Activated CD4-positive, alpha-beta memory T cell treated with anti-CD3 and anti-CD28 coated beads, Interleukin-2, amount 10 ng/mL, durations not matched to agents 7 days and 5 days (primary cell): ENCODE data around the gene IFNG. TPM values are rescaled to one million over a fixed set of nuclear protein-coding genes. Genes with fewer than 3 reads are reported as not detected.
"Not testable (repeated sequence)": the region's sequence is repeated elsewhere in the genome, so short reads cannot be mapped to it uniquely, and the experiment has no call there.

Source experiments
- CTCF ChIA-PET: fragments of 350-600 bp; sonication (Branson Sonifier 250); formaldehyde crosslinking; loops from one replicate; lab custom pipeline; 2021; ENCODE audit warnings: antibody characterized with exemption, inconsistent platforms; lab: Charles Lee
- POLR2A ChIA-PET: fragments of 350-600 bp; sonication (Branson Sonifier 250); formaldehyde crosslinking; loops from one replicate; lab custom pipeline; 2021; ENCODE audit warnings: antibody characterized with exemption; lab: Charles Lee
- DNase-seq: peaks from one replicate; pipeline ENCODE4 v3.0.0-alpha.2; 2020
- H3K27ac Mint-ChIP-seq: one replicate; pipeline ENCODE4 v1.8.0; 2021; ENCODE audit warnings: mild to moderate bottlenecking, mixed read lengths
- H3K27me3 Mint-ChIP-seq: one replicate; pipeline ENCODE4 v1.8.0; 2021; ENCODE audit warnings: mixed read lengths
- H3K36me3 Mint-ChIP-seq: one replicate; pipeline ENCODE4 v1.8.0; 2021; ENCODE audit warnings: low read depth, mixed read lengths
- H3K4me1 Mint-ChIP-seq: one replicate; pipeline ENCODE4 v1.8.0; 2021; ENCODE audit warnings: mixed read lengths
- H3K4me3 Mint-ChIP-seq: one replicate; pipeline ENCODE4 v1.8.0; 2021; ENCODE audit warnings: mild to moderate bottlenecking, mixed read lengths
- H3K9me3 Mint-ChIP-seq: one replicate; pipeline ENCODE4 v1.8.0; 2021; ENCODE audit warnings: mixed read lengths
- total RNA-seq, 2 experiments: library from RNA; stranded (reverse); gene quantifications; one replicate each; pipeline ENCODE4 v1.2.3, GENCODE V29; 2021

Gene IFNG
- total RNA-seq = 10 to 100 TPM; 22.0 to 25.0 TPM

- peak within 1 kb of the TSS; percentile 73 for H3K27ac Mint-ChIP-seq
- DNase-seq = peak; percentile 37
- ChIA-PET CTCF (interaction anchor here (0.6 to 5.1 kb wide), 10 partner anchors 11 to 890 kb away, joined by 3 to 163 read pairs (median 10); partner anchors contain the start of gene CAND1), POLR2A (interaction anchor here (0.8 to 4.9 kb wide), 5 partner anchors 21 to 123 kb away, joined by 3 to 89 read pairs (median 12); no protein-coding TSS in a partner anchor)
- no peaks in the 10 kb centered on the region for H3K9me3 Mint-ChIP-seq
- peaks cover 14% of the 10 kb centered on the region for H3K36me3 Mint-ChIP-seq
- peaks cover 64% of the 10 kb centered on the region for H3K4me1 Mint-ChIP-seq
- peaks cover 2% of the 10 kb centered on the region for H3K27me3 Mint-ChIP-seq
- peak within 1 kb of the TSS; percentile 75 for H3K4me3 Mint-ChIP-seq
Measured at GRCh38 chr12:68159681-68160304, at the start of gene IFNG. TSS of gene IFNG (minus strand) at chr12:68159740. CDS start at chr12:68159615, 125 bp downstream.

GRCh38 chr12:68209048-68209728 is 49.6 kb upstream of the IFNG start:
- peaks cover 41% of the 10 kb centered on the region for H3K27me3 Mint-ChIP-seq
- DNase-seq, POLR2A ChIA-PET, H3K36me3 Mint-ChIP-seq, H3K27ac Mint-ChIP-seq, H3K4me3 Mint-ChIP-seq, H3K9me3 Mint-ChIP-seq: not testable (repeated sequence)
- CTCF ChIA-PET = interaction anchor here (0.6 to 1.1 kb wide), 3 partner anchors 8 to 1564 kb away, joined by 3 read pairs; no protein-coding TSS in a partner anchor
- peaks cover 11% of the 10 kb centered on the region for H3K4me1 Mint-ChIP-seq

- H3K27me3 Mint-ChIP-seq = peaks cover 39% of the 10 kb centered on the region
- H3K4me1 Mint-ChIP-seq = peaks cover 26% of the 10 kb centered on the region
- H3K9me3 Mint-ChIP-seq = no peaks in the 10 kb centered on the region
- POLR2A ChIA-PET = no interaction called here
- H3K27ac Mint-ChIP-seq = no peak overlapping the region
- CTCF ChIA-PET = no interaction called here
- H3K36me3 Mint-ChIP-seq = no peaks in the 10 kb centered on the region
- no peak overlapping the region for H3K4me3 Mint-ChIP-seq
- no peak for DNase-seq
Measured at GRCh38 chr12:68207276-68207675, 47.7 kb upstream of the IFNG start.

GRCh38 chr12:68206446-68206845 is 46.9 kb upstream of the IFNG start:
- Mint-ChIP-seq H3K36me3 (no peaks in the 10 kb centered on the region), H3K27me3 (peaks cover 31% of the 10 kb centered on the region), H3K4me3 (no peak overlapping the region), H3K27ac (no peak overlapping the region), H3K9me3 (no peaks in the 10 kb centered on the region), H3K4me1 (peaks cover 25% of the 10 kb centered on the region)
- POLR2A ChIA-PET = no interaction called here
- DNase-seq = no peak
- CTCF ChIA-PET = no interaction called here

- H3K9me3 Mint-ChIP-seq = no peaks in the 10 kb centered on the region
- no peak overlapping the region for H3K27ac Mint-ChIP-seq
- ChIA-PET POLR2A (no interaction called here), CTCF (no interaction called here)
- no peak overlapping the region for H3K4me3 Mint-ChIP-seq
- no peaks in the 10 kb centered on the region for H3K36me3 Mint-ChIP-seq
- H3K4me1 Mint-ChIP-seq = peaks cover 46% of the 10 kb centered on the region
- H3K27me3 Mint-ChIP-seq = peaks cover 27% of the 10 kb centered on the region
- peak; percentile 21 for DNase-seq
Measured at GRCh38 chr12:68203460-68203875, 43.9 kb upstream of the IFNG start.

- Mint-ChIP-seq H3K36me3 (no peaks in the 10 kb centered on the region), H3K27ac (no peak overlapping the region), H3K9me3 (no peaks in the 10 kb centered on the region), H3K27me3 (peaks cover 13% of the 10 kb centered on the region), H3K4me3 (no peak overlapping the region), H3K4me1 (peaks cover 49% of the 10 kb centered on the region)
- DNase-seq = no peak
- POLR2A ChIA-PET = interaction anchor here (1.4 kb wide), 1 partner anchor 24 kb away, joined by 4 read pairs; no protein-coding TSS in a partner anchor
- CTCF ChIA-PET = interaction anchor here (1.2 to 1.9 kb wide), 2 partner anchors 42 to 87 kb away, joined by 3 to 8 read pairs; no protein-coding TSS in a partner anchor
Measured at GRCh38 chr12:68200854-68201253, 41.3 kb upstream of the IFNG start.

GRCh38 chr12:68199127-68199526 is 39.6 kb upstream of the IFNG start:
- no peaks in the 10 kb centered on the region for H3K36me3 Mint-ChIP-seq
- ChIA-PET CTCF (interaction anchor here (1.3 to 2.2 kb wide), 5 partner anchors 9 to 159 kb away, joined by 3 to 8 read pairs (median 5); no protein-coding TSS in a partner anchor), POLR2A (interaction anchor here (1.2 to 1.9 kb wide), 2 partner anchors 18 to 23 kb away, joined by 4 to 6 read pairs; no protein-coding TSS in a partner anchor)
- H3K27ac Mint-ChIP-seq = no peak overlapping the region
- no peaks in the 10 kb centered on the region for H3K9me3 Mint-ChIP-seq
- DNase-seq = no peak
- no peak overlapping the region for H3K4me3 Mint-ChIP-seq
- H3K4me1 Mint-ChIP-seq = peaks cover 49% of the 10 kb centered on the region
- H3K27me3 Mint-ChIP-seq = peaks cover 6% of the 10 kb centered on the region

- ChIA-PET CTCF (interaction anchor here (1.3 to 2.2 kb wide), 4 partner anchors 10 to 158 kb away, joined by 3 to 6 read pairs (median 4); no protein-coding TSS in a partner anchor), POLR2A (interaction anchor here (1.2 to 1.9 kb wide), 2 partner anchors 17 to 22 kb away, joined by 4 to 6 read pairs; no protein-coding TSS in a partner anchor)
- DNase-seq = no peak
- H3K4me1 Mint-ChIP-seq = peaks cover 47% of the 10 kb centered on the region
- H3K27ac Mint-ChIP-seq = peak overlapping the region; percentile 78
- H3K36me3 Mint-ChIP-seq = no peaks in the 10 kb centered on the region
- peak overlapping the region; percentile 71 for H3K4me3 Mint-ChIP-seq
- H3K9me3 Mint-ChIP-seq = no peaks in the 10 kb centered on the region
- H3K27me3 Mint-ChIP-seq = peaks cover 9% of the 10 kb centered on the region
Measured at GRCh38 chr12:68198507-68199086, 39.1 kb upstream of the IFNG start.

GRCh38 chr12:68190301-68190700 is 30.8 kb upstream of the IFNG start:
- Mint-ChIP-seq H3K27me3 (peaks cover 31% of the 10 kb centered on the region), H3K4me1 (peaks cover 24% of the 10 kb centered on the region), H3K27ac (peak overlapping the region; percentile 65), H3K4me3 (no peak overlapping the region), H3K36me3 (no peaks in the 10 kb centered on the region), H3K9me3 (peaks cover 3% of the 10 kb centered on the region)
- POLR2A ChIA-PET = interaction anchor here (1.0 to 1.5 kb wide), 6 partner anchors 9 to 185 kb away, joined by 3 to 6 read pairs (median 4); no protein-coding TSS in a partner anchor
- CTCF ChIA-PET = interaction anchor here (1.6 to 3.2 kb wide), 4 partner anchors 9 to 150 kb away, joined by 3 to 7 read pairs (median 5); no protein-coding TSS in a partner anchor
- DNase-seq = no peak

- no peak overlapping the region for H3K4me3 Mint-ChIP-seq
- H3K36me3 Mint-ChIP-seq = no peaks in the 10 kb centered on the region
- H3K4me1 Mint-ChIP-seq = peaks cover 24% of the 10 kb centered on the region
- H3K27ac Mint-ChIP-seq = peak overlapping the region; percentile 65
- peaks cover 3% of the 10 kb centered on the region for H3K9me3 Mint-ChIP-seq
- peaks cover 32% of the 10 kb centered on the region for H3K27me3 Mint-ChIP-seq
- CTCF ChIA-PET = interaction anchor here (1.0 to 2.2 kb wide), 4 partner anchors 10 to 149 kb away, joined by 4 to 6 read pairs (median 4); no protein-coding TSS in a partner anchor
- peak; percentile 47 for DNase-seq
- POLR2A ChIA-PET = interaction anchor here (1.0 to 1.5 kb wide), 5 partner anchors 9 to 100 kb away, joined by 3 to 6 read pairs (median 4); no protein-coding TSS in a partner anchor
Measured at GRCh38 chr12:68189821-68190242, 30.3 kb upstream of the IFNG start.

GRCh38 chr12:68185598-68185997 is 26.1 kb upstream of the IFNG start:
- Mint-ChIP-seq H3K4me3 (no peak overlapping the region), H3K4me1 (peaks cover 31% of the 10 kb centered on the region), H3K9me3 (no peaks in the 10 kb centered on the region), H3K27ac (no peak overlapping the region), H3K36me3 (no peaks in the 10 kb centered on the region), H3K27me3 (peaks cover 27% of the 10 kb centered on the region)
- DNase-seq = no peak
- POLR2A ChIA-PET = no interaction called here
- CTCF ChIA-PET = interaction anchor here (1.1 to 1.2 kb wide), 2 partner anchors 9 to 28 kb away, joined by 3 read pairs; no protein-coding TSS in a partner anchor
